Ovary (tissue), 3 donors: ENCODE measurements around the gene ABLIM2.

ENCODE experiments used
- CTCF ChIP-seq, 3 donors: fragments of 450-650 bp in 2 of 3; fragments of 200-600 bp in 1 of 3; IDR thresholded peaks; one replicate each; pipeline versions ENCODE4 v1.5.1 to v1.8.0; 2016 to 2022; ENCODE audit warnings: antibody characterized with exemption in 3 of 3, mild to moderate bottlenecking in 1 of 3
- EP300 ChIP-seq: sonication (generic); formaldehyde crosslinking; IDR thresholded peaks from one replicate; pipeline ENCODE4 v1.6.1; 2017; ENCODE audit warnings: antibody characterized with exemption
- POLR2A ChIP-seq: fragments of 450-650 bp; IDR thresholded peaks from one replicate; pipeline ENCODE4 v1.6.1; 2017; ENCODE audit warnings: antibody characterized with exemption, mild to moderate bottlenecking, moderate library complexity
- donor health status: DM: no; HTN: no; CAD: no.

GRCh38 chr4:8171984-8172924, 13.6 kb upstream of the ABLIM2 start:
- TF ChIP-seq CTCF (IDR thresholded peaks at IDR 0.05) (no peak), EP300 (no peak), POLR2A (no peak)
